H1 (cell line): ENCODE measurements around the gene GRIK1. TPM values are rescaled to one million over a fixed set of nuclear protein-coding genes. Genes with fewer than 3 reads are reported as not detected.

Experiments used
- BACH1 ChIP-seq: IDR thresholded peaks from 2 replicates; pipeline ENCODE4 v1.6.1; 2012; ENCODE audit warnings: low read length, improper control_type of control experiment
- CBX5 ChIP-seq: fragments of 300-800, 300-1000 bp; sonication (generic); IDR thresholded peaks from 2 replicates; pipeline ENCODE4 v1.7.1; 2016; ENCODE audit warnings: antibody characterized with exemption, low read length, low read depth
- CEBPB ChIP-seq: IDR thresholded peaks from 2 replicates; pipeline ENCODE4 v1.6.1; 2012; ENCODE audit warnings: low read depth, low read length
- E2F6 ChIP-seq: IDR thresholded peaks from 2 replicates; pipeline ENCODE4 v1.6.1; 2012; ENCODE audit warnings: inconsistent platforms
- EP300 ChIP-seq, 2 experiments: IDR thresholded peaks; 1 replicate in 1 of 2; 2 replicates in 1 of 2; pipeline ENCODE4 v1.6.1; 2011 to 2012; ENCODE audit warnings: low read depth in 2 of 2, low read length in 2 of 2, mild to moderate bottlenecking in 2 of 2, borderline replicate concordance in 1 of 2, inconsistent platforms in 1 of 2, moderate library complexity in 1 of 2
- SIX5 ChIP-seq: IDR thresholded peaks from 2 replicates; pipeline ENCODE4 v1.6.1; 2011; ENCODE audit warnings: mild to moderate bottlenecking, low read depth, low read length
- SP4 ChIP-seq: IDR thresholded peaks from 2 replicates; pipeline ENCODE4 v1.6.1; 2012; ENCODE audit warnings: low read length, inconsistent platforms
- SUZ12 ChIP-seq: fragments of 200-600 bp; sonication (generic); IDR thresholded peaks from 2 replicates; pipeline ENCODE4 v1.6.1; 2012; ENCODE audit warnings: mild to moderate bottlenecking, inconsistent platforms, low read length, moderate library complexity, mixed read lengths
- USF2 ChIP-seq: IDR thresholded peaks from 2 replicates; pipeline ENCODE4 v1.6.1; 2011; ENCODE audit warnings: low read length, improper control_type of control experiment
- polyA plus RNA-seq, 7 experiments: library from polyadenylated mRNA; depleted of rRNA in 3 of 7; stranded (reverse) in 5 of 7; unstranded in 2 of 7; fragments of >200 nt in 5 of 7; fragments of 200-250 nt in 2 of 7; gene quantifications; 1 replicate in 5 of 7; 2 replicates in 1 of 7; 4 replicates in 1 of 7; pipeline versions ENCODE4 v1.2.1 to v1.2.3, GENCODE V29; 2011 to 2013; ENCODE audit warnings: missing spikeins in 2 of 7, mixed read lengths in 2 of 7
- total RNA-seq: library from RNA; stranded (reverse); fragmentation: NEBNext Ultra II Directional; extraction: Animal tissue kit (Norgen Biotek cat#: 25700); gene quantifications from 2 replicates; pipeline ENCODE4 v1.2.1, GENCODE V29; 2021

The GRIK1 gene
- total and polyA plus RNA-seq, 2 of the 8 experiments (the other 6 are each of a cell fraction or from before 2014, with no cell fraction given) = 0.11 to 0.32 TPM

GRCh38 chr21:29748391-29749167, 191.2 kb downstream of the GRIK1 start (continued):
- TF ChIP-seq USF2 (no peak), SUZ12 (no peak), E2F6 (no peak), EP300 (IDR thresholded peaks at IDR 0.05; ENCODE audit: borderline replicate concordance in 1 of 2, low read depth in 2 of 2, low read length in 2 of 2) (no peak), SIX5 (no peak), BACH1 (no peak), CEBPB (no peak), CBX5 (no peak), SP4 (no peak)
